ENCODE data around the gene TTLL11.

TTLL11 gene

GRCh38 chr9:121774715-121775613 is 318.1 kb downstream of the TTLL11 start:
- no peak overlapping the region for H3K4me3 ChIP-seq (ENCODE audit: low read length)
- no peak for DNase-seq (ENCODE audit: low read depth)
- no peak for TF ChIP-seq CTCF (IDR thresholded peaks at IDR 0.05; ENCODE audit: insufficient read depth, low read depth, low read length, missing control alignments)

- TF ChIP-seq CTCF (IDR thresholded peaks at IDR 0.05; ENCODE audit: insufficient read depth, low read depth, low read length, missing control alignments): no peak
- no peak overlapping the region for H3K4me3 ChIP-seq (ENCODE audit: low read length)
- no peak for DNase-seq (ENCODE audit: low read depth)
Measured at GRCh38 chr9:121773954-121774714, 319.0 kb downstream of the TTLL11 start.

GRCh38 chr9:121773286-121773953 is 319.7 kb downstream of the TTLL11 start:
- H3K4me3 ChIP-seq (ENCODE audit: low read length): no peak overlapping the region
- DNase-seq (ENCODE audit: low read depth): no peak
- no peak for TF ChIP-seq CTCF (IDR thresholded peaks at IDR 0.05; ENCODE audit: insufficient read depth, low read depth, low read length, missing control alignments)

- DNase-seq (ENCODE audit: low read depth): no peak
- TF ChIP-seq CTCF (IDR thresholded peaks at IDR 0.05; ENCODE audit: insufficient read depth, low read depth, low read length, missing control alignments): no peak
- no peak overlapping the region for H3K4me3 ChIP-seq (ENCODE audit: low read length)
Measured at GRCh38 chr9:121772600-121773285, 320.4 kb downstream of the TTLL11 start.
